Stomach (tissue), 9 donors: Measurements from ENCODE around the gene GPT2. TPM values are rescaled to one million over a fixed set of nuclear protein-coding genes. Genes with fewer than 3 reads are reported as not detected.

Experiments
- DNase-seq, 2 donors: peaks; one replicate each; pipeline versions ENCODE4 v3.0.0 to v3.0.0-alpha.2; 2013 to 2019
- H3K27ac ChIP-seq, 5 donors: fragments of 200-600 bp in 4 of 5; sonication (generic) in 4 of 5; one replicate each; pipeline ENCODE4 v1.5.1; 2013 to 2019; ENCODE audit warnings: mild to moderate bottlenecking in 1 of 5, moderate library complexity in 1 of 5
- H3K27me3 ChIP-seq, 3 donors: fragments of 200-600 bp; sonication (generic); one replicate each; pipeline ENCODE4 v1.5.1; 2017 to 2019; ENCODE audit warnings: mixed run types in 1 of 3
- H3K36me3 ChIP-seq, 4 donors: fragments of 200-600 bp; sonication (generic); 1 replicate in 3 of 4; 2 replicates in 1 of 4; pipeline ENCODE4 v1.5.1; 2016 to 2019
- H3K4me1 ChIP-seq, 4 donors: fragments of 200-600 bp; sonication (generic); one replicate each; pipeline ENCODE4 v1.5.1; 2016 to 2019
- H3K4me3 ChIP-seq, 4 donors: fragments of 200-600 bp; sonication (generic) in 3 of 4; one replicate each; pipeline ENCODE4 v1.5.1; 2016 to 2019; ENCODE audit warnings: mild to moderate bottlenecking in 1 of 4
- H3K9me3 ChIP-seq, 4 donors: fragments of 200-600 bp; sonication (generic); one replicate each; pipeline ENCODE4 v1.5.1; 2016 to 2019
- CTCF ChIP-seq, 7 experiments: fragments of 450-650 bp in 4 of 7; fragments of 200-600 bp in 3 of 7; sonication (generic) in 3 of 7; IDR thresholded peaks; one replicate each; pipeline ENCODE4 v1.5.1; 2016 to 2019; ENCODE audit warnings: antibody characterized with exemption in 7 of 7, control low read depth in 2 of 7, mild to moderate bottlenecking in 1 of 7
- EP300 ChIP-seq: sonication (generic); formaldehyde crosslinking; IDR thresholded peaks from one replicate; pipeline ENCODE4 v1.6.1; 2017; ENCODE audit warnings: antibody characterized with exemption
- POLR2A ChIP-seq, 4 donors: fragments of 450-650 bp; IDR thresholded peaks; one replicate each; pipeline ENCODE4 v1.6.1; 2016; ENCODE audit warnings: antibody characterized with exemption in 4 of 4, control low read depth in 2 of 4, mild to moderate bottlenecking in 1 of 4, moderate library complexity in 1 of 4
- POLR2AphosphoS5 ChIP-seq, 3 donors: sonication (generic); formaldehyde crosslinking; IDR thresholded peaks; one replicate each; pipeline ENCODE4 v1.6.1; 2016; ENCODE audit warnings: antibody characterized with exemption in 3 of 3
- WGBS, 5 donors: extraction: QIAGEN DNeasy Blood & Tissue Kit in 3 of 5; methylation state at CpG; one replicate each; pipeline versions ENCODE4 v1.1.5 to v1.1.7; 2013 to 2018; 5-methylcytosine and 5-hydroxymethylcytosine counted together
- intact Hi-C: fragments of 100-400 bp; cut with DNase I; formaldehyde crosslinking; loops from one replicate; pipeline ENCODE4 v1.15.1; 2023; ENCODE audit warnings: low total_unique reads
- polyA plus RNA-seq, 3 donors: library from polyadenylated mRNA; stranded (reverse); fragments of 200-250 nt; gene quantifications; one replicate each; pipeline ENCODE4 v1.2.3, GENCODE V29; 2013
- total RNA-seq, 5 donors: library from RNA; depleted of rRNA; stranded (reverse); fragments of >200 nt; gene quantifications; one replicate each; pipeline versions ENCODE4 v1.1.0 to v1.2.3, GENCODE V29; 2014 to 2016
- donor health status: healthy with polysubstance abuse.
- donor health status: Bipolar disorder and iron deficiency.
- donor health status: healthy.

GPT2 gene
- total and polyA plus RNA-seq, 8 donors = 29.2 to 167 (median 60.9) TPM

GRCh38 chr16:46961373-46962353 is 77.5 kb downstream of the GPT2 start:
- Histone ChIP-seq H3K27me3 (no peaks in the 10 kb centered on the region), H3K4me1 (peaks cover 0 to 24% (median 14%) of the 10 kb centered on the region in 4 donors), H3K4me3 (no peak overlapping the region), H3K27ac (peak overlapping the region in 2 of 5 donors; percentile 22 to 25), H3K36me3 (peaks cover 75 to 100% (median 100%) of the 10 kb centered on the region in 4 donors), H3K9me3 (no peaks in the 10 kb centered on the region)
- intact Hi-C loops = no loop called here
- 59 to 74% (median 67%) methylated on average over 9 of the region's 9 CpGs for WGBS, 5 donors
- DNase-seq = no peak
- no peak for TF ChIP-seq POLR2AphosphoS5 (IDR thresholded peaks at IDR 0.05)
- TF ChIP-seq EP300 = no peak
- TF ChIP-seq POLR2A (IDR thresholded peaks at IDR 0.05) = no peak
- no peak for TF ChIP-seq CTCF (IDR thresholded peaks at IDR 0.05)

- no peak for DNase-seq
- Histone ChIP-seq H3K9me3 (no peaks in the 10 kb centered on the region), H3K4me3 (no peak overlapping the region), H3K4me1 (peaks cover 0 to 24% (median 14%) of the 10 kb centered on the region in 4 donors), H3K27me3 (no peaks in the 10 kb centered on the region), H3K27ac (peak overlapping the region in 1 of 5 donors; percentile 22), H3K36me3 (peaks cover 76 to 100% (median 100%) of the 10 kb centered on the region in 4 donors)
- TF ChIP-seq CTCF (IDR thresholded peaks at IDR 0.05) (no peak), POLR2AphosphoS5 (IDR thresholded peaks at IDR 0.05) (no peak), POLR2A (IDR thresholded peaks at IDR 0.05) (no peak), EP300 (no peak)
- 66 to 78% (median 74%) methylated on average over 3 of the region's 3 CpGs for WGBS, 5 donors
- intact Hi-C loops = no loop called here
Measured at GRCh38 chr16:46962629-46963028, 78.5 kb downstream of the GPT2 start.

- WGBS, 5 donors = 91 to 96% (median 93%) methylated on average over 2 of the region's 2 CpGs
- no peak for DNase-seq
- no peaks in the 10 kb centered on the region for H3K9me3 ChIP-seq
- intact Hi-C loops = no loop called here
- no peaks in the 10 kb centered on the region for H3K27me3 ChIP-seq
- H3K36me3 ChIP-seq = peaks cover 59 to 82% (median 82%) of the 10 kb centered on the region in 4 donors
- peaks cover 18 to 46% (median 32%) of the 10 kb centered on the region in 4 donors for H3K4me1 ChIP-seq
- no peak overlapping the region for H3K4me3 ChIP-seq
- no peak overlapping the region for H3K27ac ChIP-seq
- TF ChIP-seq POLR2AphosphoS5 (IDR thresholded peaks at IDR 0.05) = no peak
- no peak for TF ChIP-seq CTCF (IDR thresholded peaks at IDR 0.05)
- no peak for TF ChIP-seq EP300
- TF ChIP-seq POLR2A (IDR thresholded peaks at IDR 0.05) = no peak
Measured at GRCh38 chr16:46968063-46968435, 83.9 kb downstream of the GPT2 start.

- peaks cover 28 to 56% (median 42%) of the 10 kb centered on the region in 4 donors for H3K4me1 ChIP-seq
- H3K27me3 ChIP-seq = no peaks in the 10 kb centered on the region
- 80 to 91% (median 87%) methylated on average over 2 of the region's 2 CpGs for WGBS, 5 donors
- peaks cover 41 to 62% (median 62%) of the 10 kb centered on the region in 4 donors for H3K36me3 ChIP-seq
- H3K4me3 ChIP-seq = no peak overlapping the region
- TF ChIP-seq CTCF (IDR thresholded peaks at IDR 0.05) (no peak), POLR2A (IDR thresholded peaks at IDR 0.05) (no peak), EP300 (no peak), POLR2AphosphoS5 (IDR thresholded peaks at IDR 0.05) (no peak)
- intact Hi-C loops = no loop called here
- no peaks in the 10 kb centered on the region for H3K9me3 ChIP-seq
- H3K27ac ChIP-seq = no peak overlapping the region
- DNase-seq = peak in 1 of 2 donors; percentile 31
Measured at GRCh38 chr16:46970089-46970488, 85.9 kb downstream of the GPT2 start.
